ENCODE data around the gene SLC39A9. TPM values are rescaled to one million over a fixed set of nuclear protein-coding genes. Genes with fewer than 3 reads are reported as not detected.

The SLC39A9 gene
- total RNA-seq, 1 experiment from 2014 or later, result 39.8 TPM

GRCh38 chr14:69501423-69501838, 102.9 kb downstream of the SLC39A9 start:
- H3K27me3 Mint-ChIP-seq (ENCODE audit: low read depth), result peaks cover 21% of the 10 kb centered on the region
- Histone ChIP-seq H4K91ac (ENCODE audit: insufficient read length, low read depth, low read length) (no peak overlapping the region), H3K9ac (ENCODE audit: extremely low read depth, insufficient read length, low read length) (no peak overlapping the region), H3K4me1 (ENCODE audit: insufficient read depth, low read length) (no peaks in the 10 kb centered on the region), H2BK12ac (ENCODE audit: insufficient read length, low read depth, low read length) (no peak overlapping the region), H4K5ac (ENCODE audit: insufficient read length, low read depth, low read length) (no peak overlapping the region), H3K27me3 (ENCODE audit: insufficient read depth, low read length) (no peaks in the 10 kb centered on the region), H3K18ac (ENCODE audit: insufficient read length, low read depth, low read length) (no peak overlapping the region), H3K79me1 (ENCODE audit: insufficient read depth, low read depth, low read length, poor library complexity, severe bottlenecking) (no peaks in the 10 kb centered on the region), H2AK5ac (ENCODE audit: insufficient read length, low read length) (no peak overlapping the region), H3K27ac (ENCODE audit: insufficient read length, low read depth, low read length) (no peak overlapping the region), H3K4me2 (ENCODE audit: insufficient read depth, insufficient read length, low read length) (no peak overlapping the region), H4K8ac (replicated peaks; ENCODE audit: insufficient read length, low read depth, low read length) (no peak overlapping the region), H3K23me2 (ENCODE audit: insufficient read length, low read depth, low read length, poor library complexity, severe bottlenecking) (no peaks in the 10 kb centered on the region), H3T11ph (ENCODE audit: low read length) (no peak overlapping the region), H3K4ac (ENCODE audit: low read depth, low read length) (no peak overlapping the region), H2BK120ac (ENCODE audit: low read depth, low read length, poor library complexity, severe bottlenecking) (no peak overlapping the region), H3K79me2 (ENCODE audit: insufficient read depth, low read length) (no peaks in the 10 kb centered on the region), H3K56ac (ENCODE audit: insufficient read length, low read depth, low read length) (no peak overlapping the region), H2AFZ (ENCODE audit: low read length) (no peak overlapping the region), H3K9me3 (ENCODE audit: control insufficient read depth, low read depth, low read length) (no peaks in the 10 kb centered on the region), H3K14ac (ENCODE audit: insufficient read depth, low read length) (no peak overlapping the region), H3K23ac (ENCODE audit: insufficient read length, low read depth, low read length) (no peak overlapping the region), H2BK15ac (ENCODE audit: low read depth, low read length) (no peak overlapping the region), H4K20me1 (ENCODE audit: control insufficient read depth, insufficient read depth, insufficient read length) (no peaks in the 10 kb centered on the region), H2BK5ac (ENCODE audit: insufficient read length, low read length) (no peak overlapping the region), H2BK20ac (ENCODE audit: low read depth, low read length, poor library complexity, severe bottlenecking) (no peak overlapping the region)
- no peak for DNase-seq
- H3K27ac Mint-ChIP-seq, result no peak overlapping the region
- H3K4me1 Mint-ChIP-seq, result peaks cover 12 to 20% of the 10 kb centered on the region in 2 experiments
- H3K9me3 Mint-ChIP-seq, result no peaks in the 10 kb centered on the region; a peak in 1 of 5 replicates
- no peak overlapping the region for H3K4me3 Mint-ChIP-seq
- H3K36me3 Mint-ChIP-seq (ENCODE audit: insufficient read depth in 1 of 3, low read depth in 3 of 3), result no peaks in the 10 kb centered on the region
- TF ChIP-seq, protein P1, sequence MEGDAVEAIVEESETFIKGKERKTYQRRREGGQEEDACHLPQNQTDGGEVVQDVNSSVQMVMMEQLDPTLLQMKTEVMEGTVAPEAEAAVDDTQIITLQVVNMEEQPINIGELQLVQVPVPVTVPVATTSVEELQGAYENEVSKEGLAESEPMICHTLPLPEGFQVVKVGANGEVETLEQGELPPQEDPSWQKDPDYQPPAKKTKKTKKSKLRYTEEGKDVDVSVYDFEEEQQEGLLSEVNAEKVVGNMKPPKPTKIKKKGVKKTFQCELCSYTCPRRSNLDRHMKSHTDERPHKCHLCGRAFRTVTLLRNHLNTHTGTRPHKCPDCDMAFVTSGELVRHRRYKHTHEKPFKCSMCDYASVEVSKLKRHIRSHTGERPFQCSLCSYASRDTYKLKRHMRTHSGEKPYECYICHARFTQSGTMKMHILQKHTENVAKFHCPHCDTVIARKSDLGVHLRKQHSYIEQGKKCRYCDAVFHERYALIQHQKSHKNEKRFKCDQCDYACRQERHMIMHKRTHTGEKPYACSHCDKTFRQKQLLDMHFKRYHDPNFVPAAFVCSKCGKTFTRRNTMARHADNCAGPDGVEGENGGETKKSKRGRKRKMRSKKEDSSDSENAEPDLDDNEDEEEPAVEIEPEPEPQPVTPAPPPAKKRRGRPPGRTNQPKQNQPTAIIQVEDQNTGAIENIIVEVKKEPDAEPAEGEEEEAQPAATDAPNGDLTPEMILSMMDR (conservative IDR thresholded peaks at IDR 0.05), result no peak
- no CpG with 5 or more reads among the region's 4 CpGs for WGBS (ENCODE audit: extremely low coverage, insufficient read length, low lambda C conversion rate)
